K562 (cell line): ENCODE data around the gene IDH2. TPM values are rescaled to one million over a fixed set of nuclear protein-coding genes. Genes with fewer than 3 reads are reported as not detected.
A peak's percentile ranks its signal among the peaks of the same experiment; 100 is the strongest.

ENCODE experiments used
- ATAC-seq: fragments of 200-7000 bp; cut with Tn5 transposase; 3 replicates; pipeline ENCODE4 v1.9.1; 2020; ENCODE audit warnings: moderate library complexity
- BruUV-seq: library from RNA; stranded (reverse); fragments of 400-500 nt; replicated peaks from 2 replicates; lab custom pipeline; 2021; lab: Mats Ljungman, UMichigan
- CTCF ChIA-PET: fragments of 300-600 bp; formaldehyde crosslinking; extraction: SDS; loops from one replicate; lab custom pipeline; 2021; ENCODE audit warnings: low intra/inter-chr PET ratio; lab: Yijun Ruan, JAX
- POLR2A ChIA-PET: fragments of 300-600, 350-650 bp; sonication (Branson Sonifier 250); formaldehyde crosslinking; extraction: SDS; loops from one replicate; lab custom pipeline; 2021; ENCODE audit warnings: antibody characterized with exemption, inconsistent platforms; lab: Yijun Ruan, JAX
- DNase-seq, 4 experiments: peaks; one replicate each; pipeline versions ENCODE4 v3.0.0 to v3.0.0-alpha.2; 2011 to 2018; ENCODE audit warnings: low spot score in 3 of 4, mixed read lengths in 3 of 4; ENCODE audit errors: extremely low read depth in 1 of 4
- FAIRE-seq: peaks from 2 replicates; lab custom pipeline; 2011; peaks lifted over from hg19 to GRCh38; lab: Jason Lieb, UNC
- H2AFZ ChIP-seq: 2 replicates; pipeline ENCODE4 v1.6.0; 2011; ENCODE audit warnings: low read depth, low read length, control low read depth, inconsistent platforms
- H3K27ac ChIP-seq: fragments of 200-600 bp; 3 replicates; pipeline ENCODE4 v1.8.0; 2011; ENCODE audit warnings: low read depth, mild to moderate bottlenecking, control low read depth, inconsistent platforms, low read length, moderate library complexity, mixed read lengths; ENCODE audit errors: extremely low read depth
- H3K27me3 ChIP-seq, 2 experiments: fragments of 300-600 bp in 1 of 2; 2 replicates in 1 of 2; 3 replicates in 1 of 2; pipeline versions ENCODE4 v1.6.0 to v1.8.0; 2011; ENCODE audit warnings: inconsistent platforms in 2 of 2, low read length in 2 of 2, mild to moderate bottlenecking in 1 of 2, mixed read lengths in 1 of 2, moderate library complexity in 1 of 2; ENCODE audit not compliant: control insufficient read depth in 2 of 2, insufficient read depth in 2 of 2
- H3K36me3 ChIP-seq: fragments of 300-600 bp; 3 replicates; pipeline ENCODE4 v1.8.0; 2011; ENCODE audit warnings: mild to moderate bottlenecking, low read length, inconsistent platforms; ENCODE audit not compliant: control insufficient read depth, insufficient read depth
- H3K4me1 ChIP-seq, 2 experiments: fragments of 200-600 bp in 1 of 2; replicated peaks in 1 of 2; 2 replicates in 1 of 2; 3 replicates in 1 of 2; pipeline versions ENCODE4 v1.5.1 to v1.8.0; 2011; ENCODE audit warnings: inconsistent platforms in 2 of 2, low read length in 2 of 2, mild to moderate bottlenecking in 1 of 2, mixed read lengths in 1 of 2, moderate library complexity in 1 of 2; ENCODE audit not compliant: control insufficient read depth in 2 of 2, insufficient read depth in 2 of 2
- H3K4me2 ChIP-seq: 2 replicates; pipeline ENCODE4 v1.6.1; 2011; ENCODE audit warnings: low read length, control low read depth, inconsistent platforms, mixed read lengths; ENCODE audit not compliant: insufficient read depth
- H3K4me3 ChIP-seq: fragments of 200-600 bp; sonication (generic), shearing (Covaris generic); 2 replicates; pipeline ENCODE4 v1.5.1; 2016; ENCODE audit warnings: control low read depth, inconsistent platforms
- H3K79me2 ChIP-seq: fragments of 200-600 bp; 3 replicates; pipeline ENCODE4 v1.8.0; 2011; ENCODE audit warnings: low read length, inconsistent platforms; ENCODE audit not compliant: control insufficient read depth, insufficient read depth
- H3K9ac ChIP-seq, 2 experiments: 2 replicates each; pipeline versions ENCODE4 v1.6.0 to v1.6.1; 2011; ENCODE audit warnings: low read depth in 2 of 2, low read length in 2 of 2, control low read depth in 1 of 2, inconsistent platforms in 1 of 2, mild to moderate bottlenecking in 1 of 2, mixed read lengths in 1 of 2; ENCODE audit not compliant: insufficient read depth in 1 of 2
- H3K9me1 ChIP-seq: one replicate; pipeline ENCODE4 v1.6.0; 2011; ENCODE audit warnings: inconsistent platforms, mild to moderate bottlenecking, low read length, moderate library complexity; ENCODE audit not compliant: control insufficient read depth, insufficient read depth
- H3K9me3 ChIP-seq: replicated peaks from 2 replicates; pipeline ENCODE4 v1.5.1; 2011; ENCODE audit warnings: low read depth, low read length, inconsistent platforms; ENCODE audit not compliant: control insufficient read depth, insufficient read depth
- H4K20me1 ChIP-seq: replicated peaks from 2 replicates; pipeline ENCODE4 v1.6.1; 2011; ENCODE audit warnings: low read length, inconsistent platforms, mixed read lengths; ENCODE audit not compliant: control insufficient read depth, insufficient read depth
- ATF3 ChIP-seq, 2 experiments: fragments of 450-650 bp in 1 of 2; sonication (generic) in 1 of 2; formaldehyde crosslinking in 1 of 2; IDR thresholded peaks in 1 of 2; conservative IDR thresholded peaks in 1 of 2; 2 replicates each; pipeline versions ENCODE4 v1.6.1 to v1.8.1; 2016 to 2023; ENCODE audit warnings: mild to moderate bottlenecking in 2 of 2, moderate library complexity in 2 of 2, inconsistent platforms in 1 of 2, missing genetic modification reagents in 1 of 2
- BHLHE40 ChIP-seq: IDR thresholded peaks from 2 replicates; pipeline ENCODE4 v1.6.1; 2011; ENCODE audit warnings: low read length, improper control_type of control experiment
- CBFA2T2 ChIP-seq: fragments of 450-650 bp; conservative IDR thresholded peaks from 2 replicates; pipeline ENCODE4 v1.6.1; 2017; ENCODE audit warnings: mild to moderate bottlenecking
- EWSR1 ChIP-seq: fragments of 450-650 bp; IDR thresholded peaks from 2 replicates; pipeline ENCODE4 v1.6.1; 2018; ENCODE audit warnings: borderline replicate concordance, mild to moderate bottlenecking, low read depth, moderate library complexity; ENCODE audit not compliant: partially characterized antibody
- FOXM1 ChIP-seq, 2 experiments: fragments of 450-650 bp in 1 of 2; sonication (generic) in 1 of 2; formaldehyde crosslinking in 1 of 2; IDR thresholded peaks; 2 replicates each; pipeline versions ENCODE4 v1.6.1 to v1.9.0; 2017 to 2022; ENCODE audit warnings: low read depth in 2 of 2, mild to moderate bottlenecking in 2 of 2, missing genetic modification reagents in 1 of 2, moderate library complexity in 1 of 2
- TCF15 ChIP-seq: fragments of 250-450 bp; sonication (Bioruptor Pico); IDR thresholded peaks from 2 replicates; pipeline ENCODE4 v1.8.0; 2022; ENCODE audit warnings: moderate library complexity, mild to moderate bottlenecking, inconsistent platforms
- ZBTB8A ChIP-seq: fragments of 450-650 bp; IDR thresholded peaks from 2 replicates; pipeline ENCODE4 v1.6.1; 2018; ENCODE audit warnings: mild to moderate bottlenecking, moderate library complexity; ENCODE audit not compliant: partially characterized antibody
- ZNF318 ChIP-seq, 2 experiments: fragments of 450-650 bp; IDR thresholded peaks; 2 replicates each; pipeline ENCODE4 v1.6.1; 2016; ENCODE audit warnings: mild to moderate bottlenecking in 2 of 2, borderline replicate concordance in 1 of 2, low read depth in 1 of 2, moderate library complexity in 1 of 2
- WGBS: fragments of 100-300 bp; shearing (Covaris generic); methylation state at CpG from one replicate; pipeline ENCODE4 v1.1.6; 2016; ENCODE audit warnings: low coverage, mixed read lengths; ENCODE audit not compliant: insufficient coverage; ENCODE audit errors: missing lambda C conversion rate; 5-methylcytosine and 5-hydroxymethylcytosine counted together
- in situ Hi-C: fragments of 300-500 bp; cut with MboI; formaldehyde crosslinking; loops from 4 replicates; pipeline ENCODE4 v1.15.0; 2018; ENCODE audit warnings: inconsistent platforms, mixed read lengths
- intact Hi-C: fragments of 100-400 bp; cut with micrococcal nuclease; formaldehyde crosslinking; loops from 2 replicates; pipeline ENCODE4 v1.14.2; 2022
- polyA plus RNA-seq, 8 experiments: library from polyadenylated mRNA; depleted of rRNA in 4 of 8; stranded (reverse) in 5 of 8; unstranded in 3 of 8; fragments of >200 nt; fragmentation: Nextera tagmentation in 2 of 8; fragmentation: Illumina TruSeq in 1 of 8; extraction: Ambion mirVana in 2 of 8; extraction: Trizol in 1 of 8; gene quantifications; 2 replicates each; pipeline versions ENCODE4 v1.2.1 to v1.2.3, GENCODE V29; 2011 to 2014; ENCODE audit warnings: inconsistent platforms in 1 of 8, missing spikeins in 1 of 8
- total RNA-seq, 7 experiments: library from RNA; depleted of rRNA in 6 of 7; stranded (reverse); fragments of >200 nt in 6 of 7; fragmentation: Illumina TruSeq in 2 of 7; extraction: Trizol in 2 of 7; gene quantifications; 2 replicates each; pipeline versions ENCODE4 v1.2.1 to v1.2.3, GENCODE V29; 2011 to 2021; ENCODE audit warnings: low replicate concordance in 1 of 7

The IDH2 gene
- total and polyA plus RNA-seq, 9 of the 15 experiments (the other 6 are each of a cell fraction or from before 2014, with no cell fraction given) = 0.70 to 99.9 (median 59.2) TPM

- BruUV-seq = TSS peak; percentile 81
- Histone ChIP-seq H3K79me2 (no peaks in the 10 kb centered on the region), H3K9me3 (0 out of 2 replicates have a peak, but pooled peaks cover 3% of the 10 kb centered on the region), H3K4me2 (peak overlapping the region; percentile 54), H4K20me1 (no peaks in the 10 kb centered on the region), H3K27me3 (no peaks in the 10 kb centered on the region), H2AFZ (peak overlapping the region; percentile 88), H3K36me3 (no peaks in the 10 kb centered on the region), H3K9ac (peak overlapping the region; percentile 47 to 57; a peak in 3 of 4 replicates), H3K9me1 (no peaks in the 10 kb centered on the region), H3K4me1 (peaks cover 28 to 35% of the 10 kb centered on the region in 2 experiments), H3K4me3 (no peak overlapping the region), H3K27ac (peak overlapping the region; percentile 83)
- intact Hi-C loops = loop anchor here (1.0 kb wide), 4 partner anchors 79 to 340 kb away; partner anchors contain the start of gene CIB1
- peak; percentile 59 to 79 (median 62) for DNase-seq
- FAIRE-seq = peak; percentile 73
- in situ Hi-C loops = no loop called here
- WGBS = 45% methylated on average over 20 of the region's 21 CpGs
- ATAC-seq = peak; percentile 69
- CTCF ChIA-PET = interaction anchor here (0.7 to 1.4 kb wide), 8 partner anchors 77 to 462 kb away, joined by 3 to 8 read pairs (median 4); no protein-coding TSS in a partner anchor
- POLR2A ChIA-PET = interaction anchor here (0.7 to 1.5 kb wide), 8 partner anchors 10 to 115 kb away, joined by 3 to 4 read pairs (median 3); partner anchors contain the start of genes CIB1 and GDPGP1
- TF ChIP-seq ATF3 (IDR thresholded peaks at IDR 0.05) (peak; percentile 37), ATF3 (CRISPR knock-in tag; conservative IDR thresholded peaks at IDR 0.05) (no peak), TCF15 (CRISPR knock-in tag) (no peak), FOXM1 (IDR thresholded peaks at IDR 0.05; ENCODE audit: low read depth) (no peak), FOXM1 (CRISPR knock-in tag; IDR thresholded peaks at IDR 0.05; ENCODE audit: low read depth) (no peak), CBFA2T2 (no peak), EWSR1 (no peak), ZBTB8A (no peak), ZNF318 (IDR thresholded peaks at IDR 0.05; ENCODE audit: borderline replicate concordance in 1 of 2, low read depth in 1 of 2) (0 out of 4 replicates have a peak, but pooled peaks of 1 of the 2 experiments have one; percentile 18), BHLHE40 (peak; percentile 69; the same call in 1 of the 2 replicates)
These were observed 40.2 kb upstream of the IDH2 start for GRCh38 chr15:90142216-90143165.
